ENCODE results near the gene ARHGAP15.

ARHGAP15 gene

DNA sequence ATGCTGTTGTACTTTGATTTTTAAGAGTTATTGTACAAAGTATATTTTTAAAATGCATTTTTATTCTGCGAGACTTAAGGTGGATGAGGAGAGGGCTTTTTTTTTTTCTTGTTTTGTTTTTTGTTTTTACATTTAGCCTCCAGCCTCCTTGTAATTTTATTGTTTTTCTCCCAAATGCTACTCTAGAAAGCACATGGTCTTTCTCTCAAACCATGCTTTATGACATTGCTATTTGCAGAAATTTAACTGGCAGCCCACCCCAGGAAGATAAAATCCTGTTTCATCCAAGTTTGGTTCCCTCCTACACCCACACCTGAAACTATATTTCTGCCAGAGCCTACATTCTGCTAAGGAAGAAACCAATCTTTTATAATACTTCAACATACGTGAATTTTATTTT lies 184.6 kb downstream of the ARHGAP15 start:
- H3K9me2 ChIP-seq (replicated peaks; ENCODE audit: control insufficient read depth, low read length): no peaks in the 10 kb centered on the region
- no peaks in the 10 kb centered on the region for H3K79me2 ChIP-seq (ENCODE audit: control insufficient read depth, low read length)
- H3F3A ChIP-seq (ENCODE audit: control insufficient read depth, insufficient read depth): no peaks in the 10 kb centered on the region
- no peaks in the 10 kb centered on the region for H3K9me3 ChIP-seq (ENCODE audit: control insufficient read depth, insufficient read depth, low read length)
- no peak overlapping the region for H3K4me3 ChIP-seq (ENCODE audit: low read length)
- no peaks in the 10 kb centered on the region for H3K36me3 ChIP-seq (ENCODE audit: control insufficient read depth, low read length)
- H3K27ac ChIP-seq (ENCODE audit: low read depth, low read length): no peak overlapping the region
- H3K4me1 ChIP-seq (ENCODE audit: control insufficient read depth, low read length): no peaks in the 10 kb centered on the region
- H3K27me3 ChIP-seq (ENCODE audit: control insufficient read depth, low read length): no peaks in the 10 kb centered on the region
- TF ChIP-seq EZH2phosphoT487 (IDR thresholded peaks at IDR 0.05; ENCODE audit: borderline replicate concordance, low read length): no peak
- TF ChIP-seq, protein P1, sequence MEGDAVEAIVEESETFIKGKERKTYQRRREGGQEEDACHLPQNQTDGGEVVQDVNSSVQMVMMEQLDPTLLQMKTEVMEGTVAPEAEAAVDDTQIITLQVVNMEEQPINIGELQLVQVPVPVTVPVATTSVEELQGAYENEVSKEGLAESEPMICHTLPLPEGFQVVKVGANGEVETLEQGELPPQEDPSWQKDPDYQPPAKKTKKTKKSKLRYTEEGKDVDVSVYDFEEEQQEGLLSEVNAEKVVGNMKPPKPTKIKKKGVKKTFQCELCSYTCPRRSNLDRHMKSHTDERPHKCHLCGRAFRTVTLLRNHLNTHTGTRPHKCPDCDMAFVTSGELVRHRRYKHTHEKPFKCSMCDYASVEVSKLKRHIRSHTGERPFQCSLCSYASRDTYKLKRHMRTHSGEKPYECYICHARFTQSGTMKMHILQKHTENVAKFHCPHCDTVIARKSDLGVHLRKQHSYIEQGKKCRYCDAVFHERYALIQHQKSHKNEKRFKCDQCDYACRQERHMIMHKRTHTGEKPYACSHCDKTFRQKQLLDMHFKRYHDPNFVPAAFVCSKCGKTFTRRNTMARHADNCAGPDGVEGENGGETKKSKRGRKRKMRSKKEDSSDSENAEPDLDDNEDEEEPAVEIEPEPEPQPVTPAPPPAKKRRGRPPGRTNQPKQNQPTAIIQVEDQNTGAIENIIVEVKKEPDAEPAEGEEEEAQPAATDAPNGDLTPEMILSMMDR (IDR thresholded peaks at IDR 0.05; ENCODE audit: low read depth, low read length, poor library complexity, severe bottlenecking): no peak
- H3K4me2 ChIP-seq (ENCODE audit: low read length): no peak overlapping the region
- H4K20me1 ChIP-seq (ENCODE audit: control insufficient read depth, insufficient read depth, low read depth, low read length): no peaks in the 10 kb centered on the region

DNA sequence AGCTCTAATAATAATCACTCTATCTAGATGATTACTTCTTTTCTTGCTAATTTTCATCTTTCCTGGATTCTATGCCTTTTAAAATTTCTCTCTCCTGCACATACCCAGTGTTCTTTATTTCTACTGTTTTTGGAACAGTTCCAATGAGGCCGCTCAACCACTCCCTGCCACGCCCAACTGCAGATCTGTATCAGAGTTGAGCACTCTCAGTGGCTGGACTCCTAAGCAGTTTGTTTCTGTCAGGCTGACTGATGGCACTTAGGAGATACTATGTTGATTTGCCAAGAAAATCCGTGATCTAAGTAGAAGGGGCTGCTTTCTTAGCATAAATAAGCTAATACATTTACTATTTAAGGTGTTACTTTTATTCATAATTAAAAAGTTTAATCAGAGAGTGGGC lies 192.8 kb downstream of the ARHGAP15 start:
- Histone ChIP-seq H3K4me3 (ENCODE audit: low read length) (no peak overlapping the region), H3K9me2 (replicated peaks; ENCODE audit: control insufficient read depth, low read length) (no peaks in the 10 kb centered on the region), H4K20me1 (ENCODE audit: control insufficient read depth, insufficient read depth, low read depth, low read length) (no peaks in the 10 kb centered on the region), H3K4me1 (ENCODE audit: control insufficient read depth, low read length) (no peaks in the 10 kb centered on the region), H3K27ac (ENCODE audit: low read depth, low read length) (no peak overlapping the region), H3K36me3 (ENCODE audit: control insufficient read depth, low read length) (no peaks in the 10 kb centered on the region), H3K27me3 (ENCODE audit: control insufficient read depth, low read length) (no peaks in the 10 kb centered on the region), H3K79me2 (ENCODE audit: control insufficient read depth, low read length) (no peaks in the 10 kb centered on the region), H3F3A (ENCODE audit: control insufficient read depth, insufficient read depth) (no peaks in the 10 kb centered on the region), H3K4me2 (ENCODE audit: low read length) (no peak overlapping the region), H3K9me3 (ENCODE audit: control insufficient read depth, insufficient read depth, low read length) (no peaks in the 10 kb centered on the region)
- TF ChIP-seq EZH2phosphoT487 (IDR thresholded peaks at IDR 0.05; ENCODE audit: borderline replicate concordance, low read length): no peak
- TF ChIP-seq, protein P1 (IDR thresholded peaks at IDR 0.05; ENCODE audit: low read depth, low read length, poor library complexity, severe bottlenecking): no peak

DNA sequence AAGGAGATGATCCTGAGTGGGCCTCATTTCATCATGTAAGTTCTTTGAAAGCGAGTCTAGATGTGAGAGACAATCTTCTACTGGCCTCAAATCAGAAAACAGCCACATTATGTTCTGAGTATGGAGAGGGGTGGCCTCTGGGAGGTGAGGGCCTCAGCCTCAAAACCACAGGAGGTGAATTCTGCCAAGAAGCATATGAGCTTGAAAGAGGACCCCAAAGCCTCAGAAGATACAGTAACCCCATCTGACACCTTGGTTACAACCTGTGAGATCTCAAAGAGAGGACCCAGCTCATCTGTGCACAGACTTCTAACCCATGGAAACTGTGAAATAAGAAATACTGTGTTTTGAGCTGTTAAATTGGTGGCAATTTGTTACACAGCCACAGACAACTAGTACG lies 200.1 kb downstream of the ARHGAP15 start:
- H3K4me2 ChIP-seq (ENCODE audit: low read length): no peak overlapping the region
- no peak for TF ChIP-seq EZH2phosphoT487 (IDR thresholded peaks at IDR 0.05; ENCODE audit: borderline replicate concordance, low read length)
- TF ChIP-seq, protein P1 (IDR thresholded peaks at IDR 0.05; ENCODE audit: low read depth, low read length, poor library complexity, severe bottlenecking): no peak
- no peaks in the 10 kb centered on the region for H3K27me3 ChIP-seq (ENCODE audit: control insufficient read depth, low read length)
- no peaks in the 10 kb centered on the region for H3K4me1 ChIP-seq (ENCODE audit: control insufficient read depth, low read length)
- H3F3A ChIP-seq (ENCODE audit: control insufficient read depth, insufficient read depth): no peaks in the 10 kb centered on the region
- no peaks in the 10 kb centered on the region for H4K20me1 ChIP-seq (ENCODE audit: control insufficient read depth, insufficient read depth, low read depth, low read length)
- H3K27ac ChIP-seq (ENCODE audit: low read depth, low read length): no peak overlapping the region
- no peaks in the 10 kb centered on the region for H3K36me3 ChIP-seq (ENCODE audit: control insufficient read depth, low read length)
- no peak overlapping the region for H3K4me3 ChIP-seq (ENCODE audit: low read length)
- H3K79me2 ChIP-seq (ENCODE audit: control insufficient read depth, low read length): no peaks in the 10 kb centered on the region
- no peaks in the 10 kb centered on the region for H3K9me3 ChIP-seq (ENCODE audit: control insufficient read depth, insufficient read depth, low read length)
- H3K9me2 ChIP-seq (replicated peaks; ENCODE audit: control insufficient read depth, low read length): no peaks in the 10 kb centered on the region
